Stimulated activated CD4-positive, alpha-beta T cell treated with anti-CD3 and anti-CD28 coated beads, Interleukin-4, amount 100 ng/mL, for 4 hours (primary cell): ENCODE measurements around the gene ISCU.
"Not testable (repeated sequence)": the region's sequence is repeated elsewhere in the genome, so short reads cannot be mapped to it uniquely, and the experiment has no call there.

Experiments
- DNase-seq, 2 experiments: peaks; one replicate each; pipeline ENCODE4 v3.0.0-alpha.2; 2020

ISCU gene

GRCh38 chr12:108572166-108572790 lies 9.9 kb downstream of the ISCU start:
- no peak for DNase-seq

GRCh38 chr12:108573317-108573716 lies 10.9 kb downstream of the ISCU start:
- no peak for DNase-seq

GRCh38 chr12:108574276-108574675 lies 11.9 kb downstream of the ISCU start:
- not testable (repeated sequence) for DNase-seq

- no peak for DNase-seq
These were observed 13.0 kb downstream of the ISCU start for GRCh38 chr12:108575199-108575912.

- DNase-seq = no peak
These were observed 14.4 kb downstream of the ISCU start for GRCh38 chr12:108576660-108577234.

- DNase-seq = no peak
These were observed 15.1 kb downstream of the ISCU start for GRCh38 chr12:108577458-108577857.

GRCh38 chr12:108578264-108578663 lies 15.9 kb downstream of the ISCU start:
- DNase-seq = no peak

GRCh38 chr12:108578813-108579212 lies 16.4 kb downstream of the ISCU start:
- DNase-seq = no peak

GRCh38 chr12:108580531-108580930 lies 18.1 kb downstream of the ISCU start:
- DNase-seq = no peak

GRCh38 chr12:108581311-108582227 lies 19.2 kb downstream of the ISCU start:
- no peak for DNase-seq

- DNase-seq = no peak
These were observed 20.1 kb downstream of the ISCU start for GRCh38 chr12:108582509-108582908.

GRCh38 chr12:108582978-108583770 lies 20.8 kb downstream of the ISCU start:
- no peak for DNase-seq

- no peak for DNase-seq
These were observed 21.6 kb downstream of the ISCU start for GRCh38 chr12:108583991-108584390.

- no peak for DNase-seq
These were observed 22.2 kb downstream of the ISCU start for GRCh38 chr12:108584456-108585065.

- no peak for DNase-seq
These were observed 23.5 kb downstream of the ISCU start for GRCh38 chr12:108585864-108586263.

GRCh38 chr12:108586306-108586705 lies 23.9 kb downstream of the ISCU start:
- DNase-seq = no peak

GRCh38 chr12:108587826-108588225 lies 25.4 kb downstream of the ISCU start:
- DNase-seq = no peak

- no peak for DNase-seq
These were observed 26.8 kb downstream of the ISCU start for GRCh38 chr12:108589028-108589839.

GRCh38 chr12:108589840-108590229 lies 27.4 kb downstream of the ISCU start:
- no peak for DNase-seq

- not testable (repeated sequence) for DNase-seq
These were observed 28.1 kb downstream of the ISCU start for GRCh38 chr12:108590463-108590862.
